HG02642 (cell line): Measurements from ENCODE around the gene SCO1.

Source experiments
- ATAC-seq: cut with Tn5 transposase; IDR thresholded peaks from one replicate; pipeline ENCODE4 v1.9.1; 2021; ENCODE audit warnings: mild to moderate bottlenecking; ENCODE audit not compliant: unreplicated experiment, poor library complexity

Gene SCO1

GRCh38 chr17:10622617-10623485, 74.5 kb downstream of the SCO1 start:
- no peak for ATAC-seq
